ENCODE data around the gene RBM44. TPM values are rescaled to one million over a fixed set of nuclear protein-coding genes. Genes with fewer than 3 reads are reported as not detected.

RBM44 gene
- total RNA-seq, 1 experiment from 2014 or later, result 1.0 TPM

- intact Hi-C loops (cut with micrococcal nuclease; ENCODE audit: unreplicated experiment), result no loop called here
- TF ChIP-seq CTCF (IDR thresholded peaks at IDR 0.05; ENCODE audit: unreplicated experiment), result no peak
- H3K4me3 Mint-ChIP-seq (ENCODE audit: low read depth, unreplicated experiment), result no peak overlapping the region
- CTCF ChIA-PET, result no interaction called here
- no peak for DNase-seq
- H3K27me3 Mint-ChIP-seq (ENCODE audit: unreplicated experiment), result no peaks in the 10 kb centered on the region
- BruUV-seq (replicated peaks), result no TSS peak
- no peaks in the 10 kb centered on the region for H3K36me3 Mint-ChIP-seq (ENCODE audit: insufficient read depth, unreplicated experiment)
- no peaks in the 10 kb centered on the region for H3K9me3 Mint-ChIP-seq (ENCODE audit: low read depth, unreplicated experiment)
- no peak overlapping the region for H3K27ac Mint-ChIP-seq (ENCODE audit: unreplicated experiment)
- H3K4me1 Mint-ChIP-seq (ENCODE audit: low read depth, unreplicated experiment), result peaks cover 5% of the 10 kb centered on the region
Measured at GRCh38 chr2:237873897-237874551, 75.4 kb downstream of the RBM44 start.

- intact Hi-C loops (cut with micrococcal nuclease; ENCODE audit: unreplicated experiment), result no loop called here
- TF ChIP-seq CTCF (IDR thresholded peaks at IDR 0.05; ENCODE audit: unreplicated experiment), result no peak
- H3K9me3 Mint-ChIP-seq (ENCODE audit: low read depth, unreplicated experiment), result no peaks in the 10 kb centered on the region
- CTCF ChIA-PET, result no interaction called here
- H3K4me3 Mint-ChIP-seq (ENCODE audit: low read depth, unreplicated experiment), result no peak overlapping the region
- no peak for DNase-seq
- no peaks in the 10 kb centered on the region for H3K27me3 Mint-ChIP-seq (ENCODE audit: unreplicated experiment)
- H3K4me1 Mint-ChIP-seq (ENCODE audit: low read depth, unreplicated experiment), result no peaks in the 10 kb centered on the region
- H3K36me3 Mint-ChIP-seq (ENCODE audit: insufficient read depth, unreplicated experiment), result no peaks in the 10 kb centered on the region
- no TSS peak for BruUV-seq (replicated peaks)
- no peak overlapping the region for H3K27ac Mint-ChIP-seq (ENCODE audit: unreplicated experiment)
Measured at GRCh38 chr2:237874585-237875161, 76.1 kb downstream of the RBM44 start.

GRCh38 chr2:237875256-237876060 lies 76.9 kb downstream of the RBM44 start:
- TF ChIP-seq CTCF (IDR thresholded peaks at IDR 0.05; ENCODE audit: unreplicated experiment), result no peak
- H3K27ac Mint-ChIP-seq (ENCODE audit: unreplicated experiment), result no peak overlapping the region
- H3K4me1 Mint-ChIP-seq (ENCODE audit: low read depth, unreplicated experiment), result no peaks in the 10 kb centered on the region
- no peak for DNase-seq
- H3K4me3 Mint-ChIP-seq (ENCODE audit: low read depth, unreplicated experiment), result no peak overlapping the region
- H3K36me3 Mint-ChIP-seq (ENCODE audit: insufficient read depth, unreplicated experiment), result no peaks in the 10 kb centered on the region
- no peaks in the 10 kb centered on the region for H3K27me3 Mint-ChIP-seq (ENCODE audit: unreplicated experiment)
- no peaks in the 10 kb centered on the region for H3K9me3 Mint-ChIP-seq (ENCODE audit: low read depth, unreplicated experiment)
- intact Hi-C loops (cut with micrococcal nuclease; ENCODE audit: unreplicated experiment), result no loop called here
- CTCF ChIA-PET, result no interaction called here
- no TSS peak for BruUV-seq (replicated peaks)

GRCh38 chr2:237876061-237876526 lies 77.5 kb downstream of the RBM44 start:
- H3K27ac Mint-ChIP-seq (ENCODE audit: unreplicated experiment), result no peak overlapping the region
- no peak for DNase-seq
- CTCF ChIA-PET, result no interaction called here
- TF ChIP-seq CTCF (IDR thresholded peaks at IDR 0.05; ENCODE audit: unreplicated experiment), result no peak
- H3K4me1 Mint-ChIP-seq (ENCODE audit: low read depth, unreplicated experiment), result no peaks in the 10 kb centered on the region
- intact Hi-C loops (cut with micrococcal nuclease; ENCODE audit: unreplicated experiment), result no loop called here
- BruUV-seq (replicated peaks), result no TSS peak
- no peak overlapping the region for H3K4me3 Mint-ChIP-seq (ENCODE audit: low read depth, unreplicated experiment)
- no peaks in the 10 kb centered on the region for H3K9me3 Mint-ChIP-seq (ENCODE audit: low read depth, unreplicated experiment)
- H3K27me3 Mint-ChIP-seq (ENCODE audit: unreplicated experiment), result no peaks in the 10 kb centered on the region
- no peaks in the 10 kb centered on the region for H3K36me3 Mint-ChIP-seq (ENCODE audit: insufficient read depth, unreplicated experiment)
